Subcutaneous adipose tissue (tissue), 4 donors: ENCODE data around the gene JOSD1. TPM values are rescaled to one million over a fixed set of nuclear protein-coding genes. Genes with fewer than 3 reads are reported as not detected.

ENCODE experiments used
- total RNA-seq, 4 donors: library from RNA; depleted of rRNA; stranded (reverse); fragments of >200 nt; gene quantifications; one replicate each; pipeline ENCODE4 v1.1.0, GENCODE V29; 2016
- TF ChIP-seq, protein P1 (sequence below): fragments of 450-650 bp; IDR thresholded peaks from one replicate; pipeline ENCODE4 v1.5.1; 2016; ENCODE audit warnings: low read depth, mild to moderate bottlenecking, control low read depth, antibody characterized with exemption, moderate library complexity

JOSD1 gene
- total RNA-seq, 4 donors from 2014 or later = 35.9 to 59.2 (median 50.0) TPM

DNA sequence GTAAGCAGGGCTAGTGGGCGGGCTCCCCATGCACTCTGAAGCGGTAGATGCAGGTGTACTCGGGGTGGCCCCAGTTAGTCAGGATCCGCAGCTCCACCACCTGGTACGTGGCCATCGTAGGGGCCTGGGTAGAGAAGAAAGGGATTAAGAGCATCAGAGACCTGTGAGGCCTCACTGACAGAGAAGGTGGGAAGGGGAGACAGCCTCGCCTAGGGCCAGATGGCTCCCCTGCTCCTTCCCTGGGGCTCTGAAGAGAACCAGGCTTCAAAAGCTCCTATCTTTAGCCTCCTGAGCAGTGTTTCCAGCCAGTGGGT lies 35.5 kb upstream of the JOSD1 start:
- TF ChIP-seq, protein P1, sequence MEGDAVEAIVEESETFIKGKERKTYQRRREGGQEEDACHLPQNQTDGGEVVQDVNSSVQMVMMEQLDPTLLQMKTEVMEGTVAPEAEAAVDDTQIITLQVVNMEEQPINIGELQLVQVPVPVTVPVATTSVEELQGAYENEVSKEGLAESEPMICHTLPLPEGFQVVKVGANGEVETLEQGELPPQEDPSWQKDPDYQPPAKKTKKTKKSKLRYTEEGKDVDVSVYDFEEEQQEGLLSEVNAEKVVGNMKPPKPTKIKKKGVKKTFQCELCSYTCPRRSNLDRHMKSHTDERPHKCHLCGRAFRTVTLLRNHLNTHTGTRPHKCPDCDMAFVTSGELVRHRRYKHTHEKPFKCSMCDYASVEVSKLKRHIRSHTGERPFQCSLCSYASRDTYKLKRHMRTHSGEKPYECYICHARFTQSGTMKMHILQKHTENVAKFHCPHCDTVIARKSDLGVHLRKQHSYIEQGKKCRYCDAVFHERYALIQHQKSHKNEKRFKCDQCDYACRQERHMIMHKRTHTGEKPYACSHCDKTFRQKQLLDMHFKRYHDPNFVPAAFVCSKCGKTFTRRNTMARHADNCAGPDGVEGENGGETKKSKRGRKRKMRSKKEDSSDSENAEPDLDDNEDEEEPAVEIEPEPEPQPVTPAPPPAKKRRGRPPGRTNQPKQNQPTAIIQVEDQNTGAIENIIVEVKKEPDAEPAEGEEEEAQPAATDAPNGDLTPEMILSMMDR = no peak

DNA sequence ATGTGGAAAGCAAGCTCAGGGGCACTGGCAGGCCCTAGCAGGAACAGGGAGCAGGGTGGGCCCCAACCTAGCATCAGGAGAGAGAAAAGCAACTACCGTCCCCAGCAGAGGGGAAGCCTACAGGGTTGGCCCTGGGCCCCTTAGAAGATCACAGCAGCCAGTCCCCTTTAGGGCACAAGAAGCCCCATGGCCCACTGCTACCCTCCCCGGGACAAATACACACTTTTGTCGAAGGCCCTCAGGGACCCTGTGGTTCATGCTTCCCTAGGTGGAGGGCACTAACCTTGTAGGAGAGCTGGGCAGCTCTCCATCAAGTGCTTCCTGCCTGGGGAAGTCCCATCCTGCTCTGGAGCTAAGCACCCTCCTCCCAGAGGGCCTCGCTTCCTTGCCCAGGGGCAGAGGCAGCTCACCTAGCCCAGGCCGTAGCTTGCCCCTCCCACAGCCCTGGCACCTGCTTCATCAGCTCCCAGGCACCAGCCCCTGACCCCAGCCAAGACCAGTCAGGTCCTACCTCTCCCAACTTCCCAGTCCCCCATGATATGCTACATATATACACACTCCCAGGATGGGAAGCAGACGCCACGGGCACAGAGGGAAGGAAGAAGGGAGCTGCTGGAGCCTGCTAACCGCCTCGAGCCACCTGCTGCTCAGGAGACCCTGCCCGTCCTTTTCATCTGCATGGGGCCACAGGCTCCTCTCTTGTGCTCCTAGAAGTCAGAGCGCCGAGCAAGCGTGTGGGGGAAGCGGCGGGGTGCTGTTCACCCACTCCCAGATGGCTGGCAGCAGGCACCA lies 34.9 kb upstream of the JOSD1 start:
- TF ChIP-seq, protein P1 = no peak

DNA sequence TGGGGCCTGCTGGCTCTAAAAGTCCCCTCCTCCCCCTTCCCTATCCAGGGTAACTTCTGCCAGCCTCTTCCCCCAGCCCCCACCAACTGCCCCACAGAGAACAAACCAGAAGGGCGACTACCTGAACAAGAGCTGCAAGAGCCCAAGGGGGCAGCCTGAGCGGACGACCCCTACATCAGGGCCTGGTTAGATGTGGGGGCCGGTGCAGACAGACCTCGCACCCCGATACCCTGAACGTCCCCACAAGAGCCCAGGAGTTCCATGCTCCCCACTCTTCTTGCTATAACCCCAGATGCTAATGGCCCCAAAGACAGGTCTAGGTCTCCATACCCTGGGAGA lies 34.4 kb upstream of the JOSD1 start:
- TF ChIP-seq, protein P1 = no peak

DNA sequence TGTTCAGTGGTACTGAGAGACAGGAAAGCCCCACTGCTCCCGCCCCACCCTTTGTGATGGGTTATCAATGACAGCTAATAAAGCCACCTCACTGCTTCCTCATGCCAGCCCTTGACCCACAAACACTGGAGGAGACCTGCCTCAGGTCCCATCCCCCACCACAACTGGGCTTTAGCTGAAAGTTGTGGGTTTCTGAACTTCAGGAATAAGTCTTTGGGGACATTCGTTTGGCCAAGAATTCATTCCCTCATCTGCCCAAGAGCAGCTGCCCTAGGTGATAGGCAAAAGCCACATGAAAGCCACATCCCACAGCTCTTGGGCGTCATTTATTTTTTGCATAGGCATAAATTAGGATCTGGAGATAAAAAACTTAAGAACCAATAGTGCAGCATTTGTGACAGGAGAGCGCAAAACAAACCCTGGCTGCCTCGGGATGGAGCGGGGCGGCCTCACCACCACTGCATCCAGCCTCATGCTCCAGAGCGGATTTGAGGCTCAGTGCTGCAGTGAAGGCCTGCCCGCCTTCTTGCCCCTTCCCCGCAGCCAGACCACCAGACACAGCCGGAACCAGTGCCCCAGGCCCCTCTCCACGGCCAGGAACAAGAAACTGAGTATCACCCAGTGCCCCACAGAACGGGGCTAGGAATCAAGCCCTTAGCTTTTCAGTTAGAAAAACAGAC lies 33.8 kb upstream of the JOSD1 start:
- TF ChIP-seq, protein P1 = no peak

DNA sequence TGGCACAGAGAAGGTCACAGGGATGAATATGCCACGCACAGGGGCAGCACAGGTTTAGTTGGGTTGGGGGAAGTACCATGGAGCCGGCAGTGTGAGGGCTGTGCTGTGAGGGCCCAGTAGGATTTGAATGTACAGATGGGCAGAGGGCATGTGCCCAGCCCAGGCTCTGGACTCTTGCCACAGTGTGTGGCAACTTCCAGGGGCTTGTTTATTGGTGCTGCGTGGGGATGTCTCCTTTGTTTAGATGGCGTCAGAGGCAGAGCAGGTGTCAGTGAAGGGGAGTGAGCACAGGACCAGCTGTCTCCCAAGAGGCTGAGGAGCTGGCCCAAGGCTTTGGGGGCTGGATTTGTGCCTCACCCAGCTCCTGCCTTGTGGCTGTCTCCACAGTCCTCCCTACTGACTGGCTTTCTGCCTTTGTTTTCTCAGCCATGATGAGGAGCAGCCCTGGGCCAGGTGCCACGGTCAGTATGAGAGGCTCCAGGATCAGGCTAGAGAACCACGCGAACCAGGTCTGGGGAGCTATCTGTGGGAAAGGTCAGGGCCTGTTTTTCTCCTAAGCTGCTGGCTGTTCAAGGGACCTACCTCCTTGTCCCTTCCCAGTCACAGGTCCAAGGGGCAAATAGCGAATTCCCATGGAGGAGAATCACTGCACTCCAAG lies 33.1 kb upstream of the JOSD1 start:
- TF ChIP-seq, protein P1 = no peak

DNA sequence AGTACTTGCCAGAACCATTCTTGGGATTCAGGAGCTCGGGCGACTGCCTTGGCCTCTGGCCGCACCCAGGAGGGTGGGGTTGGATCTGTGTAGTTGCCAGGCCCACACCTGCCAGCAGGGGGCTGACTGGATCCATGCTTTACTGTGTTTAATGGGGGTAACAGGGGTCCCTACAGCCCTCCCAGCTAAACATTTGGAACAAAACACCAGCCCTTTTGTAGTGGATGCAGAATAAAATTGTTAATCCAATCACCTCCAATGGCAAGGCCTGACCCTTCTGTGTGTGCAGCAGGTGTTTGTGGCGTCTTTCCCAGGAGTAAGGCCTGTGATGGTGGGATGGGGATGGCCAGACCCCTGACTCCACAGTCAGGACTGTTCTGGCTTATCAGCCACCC lies 32.6 kb upstream of the JOSD1 start:
- TF ChIP-seq, protein P1 = no peak

DNA sequence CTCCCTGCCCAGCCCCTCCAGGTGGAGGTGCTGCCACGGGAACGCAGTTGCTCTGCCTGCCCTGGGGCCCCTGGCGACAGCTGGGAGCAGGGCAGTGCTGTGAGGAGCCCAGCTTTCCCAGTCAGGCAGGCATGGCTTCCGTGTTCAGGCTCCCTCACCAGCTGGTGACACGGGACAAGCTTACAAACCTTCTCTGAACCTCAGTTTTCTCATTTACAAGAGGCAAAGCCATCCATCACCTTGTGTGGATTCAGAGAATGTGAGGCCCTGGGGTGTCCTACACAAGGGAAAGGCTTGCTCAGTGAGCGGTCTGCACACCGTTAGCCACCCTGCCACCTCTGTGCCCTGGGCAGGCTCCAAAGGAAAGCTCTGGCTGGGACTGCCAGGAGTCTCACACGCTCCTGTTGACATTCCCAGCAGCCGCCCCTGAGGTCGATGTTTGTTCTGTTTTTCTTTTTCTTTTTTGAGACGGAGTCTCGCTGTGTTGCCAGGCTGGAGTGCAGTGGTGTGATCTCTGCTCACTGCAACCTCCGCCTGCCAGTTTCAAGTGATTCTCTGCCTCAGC lies 31.6 kb upstream of the JOSD1 start:
- TF ChIP-seq, protein P1 = no peak
